Stimulated activated CD4-positive, alpha-beta T cell treated with anti-CD3 and anti-CD28 coated beads, Interleukin-1b, Interleukin-23, amount 100 ng/mL, for 1 hour (primary cell): Measurements from ENCODE around the gene TRAPPC2L.
"Not testable (repeated sequence)": the region's sequence is repeated elsewhere in the genome, so short reads cannot be mapped to it uniquely, and the experiment has no call there.

ENCODE experiments used
- DNase-seq, 2 donors: peaks; one replicate each; pipeline ENCODE4 v3.0.0-alpha.2; 2020; ENCODE audit warnings: low read depth in 2 of 2

TRAPPC2L gene

DNA sequence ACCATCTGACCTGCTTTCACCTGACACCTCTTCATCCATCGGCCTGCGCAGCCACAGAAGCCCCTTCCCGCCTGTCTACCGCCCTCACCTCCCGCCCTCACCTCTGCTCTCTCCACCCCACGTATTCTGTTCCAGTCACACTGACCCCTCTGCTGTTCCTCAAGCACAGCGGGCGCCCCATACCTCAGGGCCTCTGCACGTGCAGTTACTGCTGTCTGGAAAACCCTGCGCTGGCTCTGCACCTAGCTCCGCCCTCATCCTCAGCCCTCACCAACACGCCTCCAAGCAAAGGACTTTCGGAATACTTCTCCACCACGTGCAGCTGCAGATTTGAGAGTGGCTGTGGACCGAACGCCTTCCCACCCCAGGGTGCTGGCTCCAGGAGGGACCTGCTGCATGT, 34.2 kb downstream of the TRAPPC2L start:
- DNase-seq = no peak

GRCh38 chr16:88892065-88892464, 35.1 kb downstream of the TRAPPC2L start:
- DNase-seq = no peak

- DNase-seq = no peak
Observed at GRCh38 chr16:88893127-88893968, 36.4 kb downstream of the TRAPPC2L start.

GRCh38 chr16:88894266-88894665, 37.3 kb downstream of the TRAPPC2L start:
- DNase-seq = not testable (repeated sequence)

DNA sequence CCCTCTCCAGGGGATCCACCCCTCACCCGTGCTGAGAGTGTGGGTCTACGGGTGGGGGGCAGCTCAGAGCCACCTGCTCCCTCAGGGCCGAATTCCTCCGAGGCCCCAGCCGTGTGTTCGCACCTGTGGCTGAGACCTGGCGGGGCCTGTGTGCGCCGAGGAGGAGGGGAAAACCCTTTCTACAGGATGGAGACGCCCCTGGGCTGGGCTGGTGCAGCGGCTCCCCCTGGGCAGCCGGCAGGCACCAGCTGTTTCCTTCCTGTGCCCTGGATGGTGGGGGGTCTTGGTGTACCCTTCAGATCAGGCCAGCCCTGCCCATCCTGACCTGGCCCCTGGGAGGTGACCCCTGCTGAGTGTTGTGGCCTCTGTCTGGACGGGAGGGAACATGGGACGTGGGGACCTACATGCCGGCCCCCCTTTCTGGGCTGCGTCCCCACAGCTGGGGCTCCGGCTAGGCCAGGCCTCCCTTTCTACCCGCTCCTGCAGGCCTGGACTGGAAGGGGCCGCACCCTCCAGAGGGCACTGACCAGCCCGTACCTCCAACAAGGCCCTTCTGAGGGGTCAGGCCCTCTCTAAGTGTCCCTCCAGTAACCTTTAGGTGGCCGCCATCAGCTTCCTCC, 37.9 kb downstream of the TRAPPC2L start:
- no peak for DNase-seq

DNA sequence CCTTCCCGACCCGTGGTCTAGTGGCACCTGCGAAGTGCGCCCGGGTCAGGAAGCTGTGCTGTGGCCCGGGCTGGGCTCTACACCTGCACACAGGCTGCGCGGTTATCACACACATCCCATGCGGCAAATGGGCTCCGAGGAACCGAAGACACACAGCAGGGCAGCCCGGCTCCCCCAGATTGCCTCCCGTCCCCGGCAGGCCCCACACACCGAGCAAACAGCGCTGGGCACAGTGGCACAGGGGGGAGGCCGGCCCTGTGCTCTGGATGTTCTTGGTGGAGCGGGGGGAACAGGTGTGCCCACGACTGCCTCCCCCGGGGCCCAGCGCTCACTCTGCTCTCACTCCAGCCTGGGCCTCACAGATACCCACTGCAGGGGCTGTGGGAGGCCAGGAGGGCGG, 38.4 kb downstream of the TRAPPC2L start:
- no peak for DNase-seq

- DNase-seq = no peak
Observed at GRCh38 chr16:88896238-88897070, 39.5 kb downstream of the TRAPPC2L start.

DNA sequence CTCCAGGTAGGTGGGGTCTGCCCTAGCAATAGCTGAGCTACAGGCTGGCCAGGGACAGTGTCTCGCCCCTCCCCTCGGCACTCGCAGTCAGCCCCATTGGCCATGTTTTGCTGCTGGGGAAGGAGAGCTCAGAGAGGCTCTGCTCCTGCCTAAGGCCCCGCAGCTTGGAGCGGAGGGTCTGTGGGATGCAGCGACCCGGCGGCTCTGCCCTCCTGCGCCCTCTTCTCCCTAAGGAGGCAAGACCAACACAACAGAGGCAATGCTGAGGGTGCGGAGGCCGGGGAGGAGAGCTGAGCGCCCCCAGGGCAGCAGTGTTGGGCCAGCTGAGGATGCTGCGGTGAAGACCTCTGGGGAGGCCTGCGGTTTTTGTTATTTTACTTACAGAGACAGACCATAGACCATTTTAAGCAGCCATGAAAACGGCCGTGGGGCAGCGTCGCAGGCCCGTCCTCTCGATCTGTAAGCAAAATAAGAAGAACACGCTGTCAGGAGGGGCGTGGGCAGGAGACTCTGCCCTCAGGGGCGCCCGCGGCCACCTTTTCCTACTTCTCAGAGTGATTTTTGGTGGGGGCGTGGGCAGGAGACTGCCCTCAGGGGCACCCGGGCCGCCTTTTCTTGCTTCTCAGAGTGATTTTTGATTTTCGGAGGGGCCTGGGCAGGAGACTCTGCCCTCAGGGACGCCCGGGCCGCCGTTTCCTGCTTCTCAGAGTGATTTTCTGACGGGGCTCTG, 40.9 kb downstream of the TRAPPC2L start:
- DNase-seq = no peak

DNA sequence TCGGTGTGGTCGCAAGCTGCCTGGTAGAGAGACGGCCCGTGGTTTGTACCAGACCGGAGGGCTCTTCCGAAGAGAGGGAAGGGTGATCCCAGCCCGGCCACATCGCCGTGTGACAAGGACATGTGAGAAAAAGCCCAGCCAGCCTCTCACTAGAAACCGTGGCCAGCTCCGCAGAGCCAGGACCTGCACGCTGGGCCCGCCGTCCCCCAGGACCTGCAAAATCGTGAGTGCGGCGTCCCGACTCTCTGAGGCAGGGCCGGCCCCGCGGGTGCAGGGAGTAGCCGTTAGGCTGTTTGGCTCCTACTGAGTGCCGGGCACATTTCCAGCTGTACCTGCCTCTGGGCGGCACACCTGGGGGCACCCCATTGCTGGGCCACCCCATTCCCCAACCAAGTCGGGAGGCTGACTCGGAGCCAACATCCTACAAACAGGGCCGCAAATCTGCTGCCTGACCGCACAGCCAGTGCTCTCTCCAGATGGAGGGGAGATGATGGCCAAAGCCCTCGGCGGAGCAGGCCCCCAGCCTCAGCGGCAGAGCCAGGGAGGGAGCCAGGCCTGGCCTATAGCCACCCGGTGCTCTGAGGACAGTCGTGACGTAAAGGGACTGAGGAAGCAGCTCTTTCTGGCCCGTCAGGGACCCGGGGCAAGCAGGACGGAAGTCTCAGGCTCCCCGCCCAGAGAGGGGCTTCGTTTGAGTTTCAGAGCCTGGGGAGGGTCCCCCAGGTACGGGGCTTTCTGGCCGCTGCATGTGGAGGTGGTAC, 43.2 kb downstream of the TRAPPC2L start:
- DNase-seq = no peak

GRCh38 chr16:88900662-88901052, 43.7 kb downstream of the TRAPPC2L start:
- no peak for DNase-seq

- no peak for DNase-seq
Observed at GRCh38 chr16:88901718-88902337, 44.9 kb downstream of the TRAPPC2L start.

DNA sequence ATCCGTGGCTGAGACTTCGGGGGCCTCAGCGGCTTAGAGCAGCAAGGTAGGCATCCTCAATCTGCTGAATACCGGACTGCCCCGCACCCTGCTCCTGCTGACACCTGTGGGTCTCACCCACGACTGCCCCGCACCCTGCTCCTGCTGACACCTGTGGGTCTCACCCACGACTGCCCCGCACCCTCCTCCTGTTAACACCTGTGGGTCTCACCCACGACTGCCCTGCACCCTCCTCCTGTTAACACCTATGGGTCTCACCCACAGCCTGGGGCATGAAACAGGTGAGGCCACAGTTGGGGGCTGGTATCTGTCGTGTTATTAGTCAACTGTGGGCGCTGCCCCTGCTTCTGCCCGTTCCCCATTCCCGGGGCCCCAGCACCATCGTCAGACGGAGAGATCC, 45.8 kb downstream of the TRAPPC2L start:
- DNase-seq = no peak

- no peak for DNase-seq
Observed at GRCh38 chr16:88903267-88903666, 46.3 kb downstream of the TRAPPC2L start.

- DNase-seq = no peak
Observed at GRCh38 chr16:88904676-88905365, 47.9 kb downstream of the TRAPPC2L start.

GRCh38 chr16:88905563-88905962, 48.6 kb downstream of the TRAPPC2L start:
- DNase-seq = no peak

DNA sequence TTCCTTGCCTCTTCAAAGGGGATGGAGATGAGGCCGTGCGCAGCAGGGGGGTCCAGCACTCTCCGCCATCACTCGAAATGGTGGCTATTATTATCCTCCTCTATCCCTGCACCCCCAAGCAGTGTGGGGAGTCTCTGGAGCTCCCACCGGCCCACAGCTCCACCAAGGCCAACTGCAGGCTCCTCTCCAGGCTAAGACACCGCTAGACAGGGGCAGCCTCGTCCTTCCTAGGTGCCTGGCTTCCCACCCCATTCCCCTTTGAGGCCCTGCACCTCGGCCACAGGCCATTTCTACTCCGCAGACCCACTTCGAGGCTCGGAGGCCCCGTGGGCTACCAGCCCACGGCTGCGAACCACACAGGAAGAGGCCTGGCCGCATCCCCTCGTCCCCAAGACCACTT, 49.1 kb downstream of the TRAPPC2L start:
- no peak for DNase-seq

GRCh38 chr16:88906535-88907105, 49.7 kb downstream of the TRAPPC2L start:
- no peak for DNase-seq

DNA sequence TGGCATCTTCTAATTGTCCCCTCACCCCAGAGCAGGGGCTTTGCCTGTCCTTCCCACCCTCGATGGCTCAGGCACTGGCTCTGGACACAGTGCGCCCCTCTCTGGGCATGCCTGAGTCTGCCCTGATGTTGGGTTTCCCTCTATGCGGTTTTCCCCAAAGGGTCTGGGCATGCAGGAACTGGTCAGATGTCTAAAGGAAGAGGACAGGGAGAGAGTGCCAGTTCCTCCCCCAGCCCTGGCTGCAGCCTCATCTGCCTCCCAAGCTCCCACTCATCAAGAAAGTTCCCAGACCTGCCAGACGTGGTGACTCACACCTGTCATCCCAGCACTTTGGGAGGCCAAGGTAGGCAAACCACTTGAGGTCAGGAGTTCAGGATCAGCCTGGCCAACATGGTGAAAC, 50.8 kb downstream of the TRAPPC2L start:
- DNase-seq = no peak

DNA sequence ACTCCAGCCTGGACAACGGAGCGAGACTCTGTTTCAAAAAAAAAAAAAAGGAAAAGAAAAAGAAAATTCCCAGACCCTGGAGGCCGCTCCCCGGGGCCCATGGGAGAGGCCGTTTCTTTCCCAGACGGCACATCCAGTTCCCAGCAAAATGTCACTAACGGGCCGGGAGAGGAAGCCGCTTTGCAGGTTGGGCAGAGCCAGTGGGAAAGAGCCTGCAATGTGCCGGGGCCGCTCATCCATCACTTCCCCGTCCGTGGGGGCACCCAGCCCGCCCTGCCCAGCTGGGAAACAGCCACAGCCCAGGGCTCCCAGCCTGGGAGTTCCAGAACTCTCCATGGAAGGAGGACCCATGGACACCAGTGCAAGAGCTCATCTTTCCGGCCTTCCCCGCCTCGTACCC, 51.4 kb downstream of the TRAPPC2L start:
- no peak for DNase-seq
